GM19099 (cell line): Measurements from ENCODE around the gene BEAN1.

Experiments
- POLR2A ChIP-seq: IDR thresholded peaks from 3 replicates; pipeline ENCODE4 v1.6.1; 2011; ENCODE audit warnings: low read depth; ENCODE audit not compliant: insufficient read length; ENCODE audit errors: extremely low read depth

The BEAN1 gene

DNA sequence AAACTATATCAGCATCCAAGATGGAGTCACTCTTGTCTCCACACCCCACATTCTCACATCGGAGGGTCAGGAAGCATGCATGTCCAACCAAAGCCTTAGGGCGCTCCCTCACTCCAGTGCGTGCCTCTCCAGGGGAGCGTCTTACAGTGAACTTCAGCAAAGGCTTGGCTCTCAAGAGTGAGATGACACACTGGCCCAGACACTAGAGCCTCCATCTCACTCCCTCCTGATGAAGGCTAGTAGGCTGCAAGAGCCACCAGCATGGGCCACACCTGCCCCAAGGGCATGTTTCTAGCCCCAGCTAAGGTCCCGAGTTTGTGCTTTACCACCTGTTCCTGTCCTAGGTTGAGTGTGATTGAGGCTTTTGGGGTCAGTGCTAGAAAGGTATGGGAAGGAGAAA, 40.5 kb downstream of the BEAN1 start:
- no peak for TF ChIP-seq POLR2A

DNA sequence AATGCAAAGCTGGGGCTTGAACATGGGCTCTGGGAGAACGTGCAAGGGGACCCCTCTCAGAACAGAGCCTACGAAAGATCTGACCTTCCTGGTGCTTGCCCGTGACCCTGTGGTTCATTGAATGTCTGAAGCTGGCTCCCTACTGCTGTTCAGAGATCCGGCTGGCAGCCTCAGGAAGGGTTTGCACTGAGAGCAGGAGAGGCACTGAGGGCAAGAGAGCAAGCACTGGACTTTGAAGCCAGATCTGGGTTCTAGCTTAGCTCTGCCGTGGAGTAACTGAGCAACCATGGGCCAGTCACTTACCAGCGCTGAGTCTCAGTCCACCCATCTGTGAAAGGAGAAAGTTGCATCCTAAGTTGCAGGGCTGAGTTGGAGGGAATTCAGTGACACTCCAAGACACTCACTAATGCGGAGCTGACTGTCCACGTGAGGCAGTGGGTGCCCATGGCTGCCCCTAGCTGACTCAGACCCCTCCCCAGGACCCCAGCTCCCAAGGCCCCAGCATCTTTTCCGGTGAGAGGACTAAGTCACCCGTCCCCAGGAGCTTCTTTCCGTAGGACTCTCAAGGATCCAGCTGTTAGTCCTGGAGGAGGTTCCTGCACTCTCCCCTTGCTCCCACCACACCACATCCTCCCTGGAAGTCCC, 41.3 kb downstream of the BEAN1 start:
- TF ChIP-seq POLR2A, result no peak

DNA sequence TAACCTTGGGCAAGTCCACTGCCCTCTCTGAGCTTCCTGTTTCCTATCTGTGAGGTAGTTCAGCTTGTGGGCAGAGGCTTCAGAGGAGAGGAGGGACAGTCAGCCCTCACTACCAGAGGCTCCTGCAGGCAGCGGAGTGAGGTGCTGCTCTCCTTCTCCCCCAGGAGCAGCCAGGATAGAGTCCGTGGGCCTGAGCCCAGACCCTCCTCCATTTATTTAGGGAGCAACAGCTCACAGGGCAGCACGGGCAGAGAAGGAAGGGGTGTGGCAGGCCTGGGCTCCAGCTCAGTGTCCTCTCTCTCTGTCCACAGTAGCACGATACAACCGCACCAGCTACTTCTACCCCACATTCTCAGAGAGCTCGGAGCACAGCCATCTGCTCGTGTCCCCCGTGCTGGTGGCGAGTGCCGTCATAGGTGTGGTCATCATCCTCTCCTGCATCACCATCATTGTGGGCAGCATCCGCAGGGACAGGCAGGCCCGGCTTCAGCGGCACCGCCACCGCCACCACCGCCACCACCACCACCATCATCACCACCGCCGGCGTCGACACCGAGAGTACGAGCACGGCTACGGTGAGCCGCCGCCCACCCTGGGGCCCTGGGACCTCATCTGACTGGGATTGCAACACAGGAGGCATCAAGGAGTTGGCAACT, 42.3 kb downstream of the BEAN1 start:
- no peak for TF ChIP-seq POLR2A

DNA sequence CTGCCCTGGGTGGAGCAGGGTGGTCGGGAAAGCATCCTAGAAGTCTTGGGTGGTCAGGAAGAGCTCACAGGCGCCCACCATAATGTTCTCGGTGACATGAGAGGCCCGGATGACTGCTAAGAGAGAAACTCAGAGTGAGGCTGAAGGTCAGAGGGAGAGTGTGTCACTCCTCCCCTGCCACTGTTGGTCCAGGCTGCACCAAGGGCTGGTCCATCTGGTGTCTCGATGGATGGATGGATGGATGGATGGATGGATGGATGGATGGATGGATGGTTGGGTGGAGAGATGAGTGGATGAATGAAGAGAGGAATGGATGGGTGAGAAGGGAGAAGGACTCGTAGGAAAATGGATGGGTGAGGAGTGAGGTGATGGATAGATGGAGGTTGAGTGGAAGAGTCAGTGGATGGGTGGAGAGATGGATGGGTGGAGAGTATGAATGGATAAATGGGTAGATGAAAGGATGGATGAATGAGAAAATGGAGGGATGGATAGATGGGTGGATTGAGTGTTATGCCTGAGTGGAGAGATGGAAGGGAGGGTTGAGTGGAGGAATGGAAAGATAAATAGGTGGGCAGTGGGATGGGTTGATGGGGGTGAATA, 43.0 kb downstream of the BEAN1 start:
- no peak for TF ChIP-seq POLR2A

DNA sequence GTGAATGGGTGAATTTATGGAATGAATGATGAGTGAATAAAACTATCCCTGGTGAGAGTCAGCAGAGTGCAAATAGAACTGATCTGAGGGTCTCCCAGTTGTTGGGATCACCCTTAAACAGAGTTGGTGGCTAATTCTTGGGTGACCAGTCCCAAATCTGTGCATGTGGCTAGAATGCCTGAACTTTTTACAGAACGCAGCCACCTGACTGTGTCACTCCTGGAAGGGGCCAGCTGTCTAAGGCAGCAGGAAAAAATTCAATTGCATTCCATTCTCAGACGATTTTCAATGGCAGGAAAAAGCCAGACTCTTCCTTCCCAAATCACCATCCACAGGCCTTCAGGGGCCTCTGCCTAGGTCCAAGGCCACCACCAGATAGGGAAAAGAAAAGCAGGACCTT, 43.5 kb downstream of the BEAN1 start:
- TF ChIP-seq POLR2A, result no peak

DNA sequence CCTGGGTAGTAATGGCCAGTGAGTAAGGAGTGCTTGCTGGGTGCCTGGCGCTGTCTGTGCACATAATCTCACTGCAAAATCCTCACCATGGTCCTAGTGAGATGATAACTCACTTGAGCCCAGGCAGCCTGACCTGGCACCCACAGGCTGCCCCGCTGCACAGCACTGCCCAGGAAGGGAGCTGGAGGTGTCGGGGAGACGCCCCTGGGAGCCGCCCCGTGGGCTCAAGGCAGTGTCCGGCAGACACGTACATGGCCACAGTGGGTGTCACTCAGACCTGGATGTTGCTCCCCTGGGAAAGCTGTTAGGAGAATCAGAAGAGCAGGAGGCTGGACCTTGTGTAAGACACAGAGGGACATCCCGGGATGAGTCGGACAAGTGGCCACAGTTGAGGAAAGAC, 44.2 kb downstream of the BEAN1 start:
- TF ChIP-seq POLR2A, result no peak

DNA sequence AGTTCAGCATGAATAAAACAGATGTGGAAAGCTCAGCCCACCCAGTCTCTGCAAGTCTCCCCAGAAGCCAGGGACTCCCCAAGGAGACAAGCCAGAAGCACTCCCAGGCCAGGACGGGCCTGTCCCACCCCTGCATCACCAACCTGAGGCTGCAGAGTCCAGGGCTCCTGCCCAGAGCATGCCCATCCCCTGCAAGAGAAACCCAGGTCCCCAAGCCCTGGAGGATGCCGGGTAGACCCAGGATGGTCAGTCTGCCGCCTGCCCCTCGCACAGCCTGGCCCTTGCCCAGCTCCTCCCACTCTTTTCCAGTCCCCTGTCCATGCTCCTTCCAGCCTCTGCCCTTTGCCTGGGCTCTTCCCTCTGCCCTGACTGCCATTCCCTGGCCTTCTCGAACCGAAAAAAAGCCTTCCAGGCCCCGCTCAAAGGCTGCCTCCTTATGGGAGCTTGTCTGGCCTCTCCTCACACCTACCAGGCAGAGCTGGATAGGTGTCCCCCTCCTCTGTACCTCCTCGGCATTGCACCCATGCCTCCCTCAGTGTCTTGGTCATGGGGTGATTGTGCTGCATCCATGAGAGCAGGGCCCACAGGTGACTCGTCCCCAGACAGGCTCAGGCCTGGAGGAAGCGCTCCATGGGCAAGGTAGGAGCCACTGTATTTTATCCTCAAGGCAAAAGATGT, 44.8 kb downstream of the BEAN1 start:
- TF ChIP-seq POLR2A, result no peak

DNA sequence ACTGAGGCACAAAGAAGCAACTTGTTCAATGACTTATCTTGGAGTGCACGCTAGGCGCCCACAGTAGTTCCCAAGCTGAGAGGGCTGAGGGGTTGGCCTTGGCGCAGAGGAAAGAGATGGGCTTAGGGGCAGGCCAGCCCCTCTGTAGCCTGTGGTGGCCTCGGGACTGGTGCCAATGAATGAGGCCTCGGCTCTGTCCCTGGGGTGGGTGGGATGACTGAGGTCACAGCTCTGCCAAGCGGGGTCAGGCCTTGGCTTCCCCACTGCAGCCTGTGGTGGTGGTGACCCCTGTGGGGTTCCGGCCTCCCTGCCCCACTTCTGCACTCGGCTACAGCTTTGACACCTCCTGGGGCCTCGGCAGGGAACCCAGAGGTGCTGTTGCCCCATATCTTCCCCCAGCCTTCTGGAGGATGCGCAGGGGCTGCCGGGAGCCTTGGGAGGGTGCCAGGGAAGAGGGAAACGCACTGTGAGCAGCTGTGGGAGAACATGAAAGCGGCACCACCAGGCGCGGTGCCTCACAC, 46.0 kb downstream of the BEAN1 start:
- TF ChIP-seq POLR2A, result no peak

DNA sequence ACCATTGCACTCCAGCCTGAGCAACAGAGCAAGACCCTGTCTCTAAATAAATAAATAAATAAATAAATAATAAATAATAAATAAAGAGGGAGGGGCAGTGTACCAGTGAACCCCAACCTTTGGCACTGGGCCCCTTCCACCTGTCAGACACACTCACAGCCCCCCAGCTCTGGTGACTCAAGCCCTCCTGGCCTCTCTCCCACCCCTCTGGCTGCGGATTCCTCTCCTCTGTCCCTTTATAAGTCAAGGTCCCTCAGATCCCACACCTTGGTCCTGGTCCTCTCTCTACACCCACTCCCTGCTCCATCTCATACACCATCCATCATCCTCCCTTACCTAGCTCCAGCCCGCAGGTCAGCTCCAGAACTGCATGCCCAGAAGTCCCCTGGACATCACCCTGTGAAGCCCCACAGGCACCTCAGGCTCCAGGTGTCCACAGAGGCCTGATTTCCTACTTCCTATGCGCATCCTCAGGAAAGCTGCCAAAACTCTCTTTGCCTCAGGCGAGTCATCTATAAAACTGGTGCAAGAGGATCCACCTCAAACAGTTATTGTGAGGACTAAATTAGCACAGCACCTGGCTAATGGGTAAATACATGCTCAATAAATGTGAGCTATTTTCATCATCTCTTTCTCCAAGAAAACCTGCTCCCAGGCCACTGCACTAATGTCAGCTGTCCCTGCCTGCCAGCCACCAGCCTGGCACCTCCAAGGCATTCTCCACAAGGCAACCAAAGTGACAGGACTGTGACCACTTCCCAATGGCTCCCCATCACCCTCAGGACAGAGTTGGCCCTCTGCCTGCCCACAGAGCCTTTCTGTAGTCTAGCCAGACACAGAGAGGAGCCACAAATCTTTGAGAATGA, 46.8 kb downstream of the BEAN1 start:
- no peak for TF ChIP-seq POLR2A

DNA sequence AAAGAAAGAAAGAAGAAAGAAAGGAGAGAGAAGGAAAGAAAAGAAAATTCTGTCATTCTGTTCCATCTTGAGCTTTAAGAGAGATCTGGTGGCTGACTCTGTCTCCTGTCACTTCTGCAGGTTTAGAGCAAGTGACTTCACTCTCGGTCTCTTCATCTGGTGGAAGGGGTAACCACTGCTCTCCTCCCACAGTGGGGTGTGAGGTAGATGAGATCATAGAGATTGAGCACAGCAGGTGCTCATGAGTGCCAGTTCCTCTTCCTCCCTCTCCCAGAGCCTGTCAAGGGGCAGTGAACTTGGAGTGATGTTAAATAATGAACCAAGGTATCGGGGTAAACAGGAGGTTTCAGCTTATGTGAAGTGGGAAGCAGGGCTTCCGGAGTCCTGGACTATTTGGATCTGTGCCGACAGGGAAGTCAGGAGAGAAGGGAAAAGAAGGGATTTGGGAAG, 47.7 kb downstream of the BEAN1 start:
- TF ChIP-seq POLR2A, result no peak

DNA sequence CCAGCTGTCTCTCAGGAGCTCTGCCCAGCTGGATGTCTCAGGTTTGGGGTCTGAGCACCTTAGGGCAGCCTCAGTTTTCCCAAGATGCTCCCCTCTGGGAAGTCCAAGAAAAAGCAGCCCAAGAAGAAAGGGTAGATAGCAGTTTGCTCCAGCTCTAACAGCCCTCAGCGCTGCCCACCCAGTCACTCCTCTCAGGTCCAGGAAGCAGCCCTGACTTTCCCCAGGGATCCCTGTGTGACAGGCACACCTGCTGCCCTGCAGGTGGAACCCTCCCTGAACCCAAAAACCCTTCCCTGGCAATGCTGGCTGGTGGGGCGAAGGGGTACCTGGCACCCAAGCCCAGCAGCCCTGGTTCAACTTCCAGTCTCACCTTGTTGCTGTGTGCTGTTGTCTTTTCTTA, 48.1 kb downstream of the BEAN1 start:
- TF ChIP-seq POLR2A, result no peak

DNA sequence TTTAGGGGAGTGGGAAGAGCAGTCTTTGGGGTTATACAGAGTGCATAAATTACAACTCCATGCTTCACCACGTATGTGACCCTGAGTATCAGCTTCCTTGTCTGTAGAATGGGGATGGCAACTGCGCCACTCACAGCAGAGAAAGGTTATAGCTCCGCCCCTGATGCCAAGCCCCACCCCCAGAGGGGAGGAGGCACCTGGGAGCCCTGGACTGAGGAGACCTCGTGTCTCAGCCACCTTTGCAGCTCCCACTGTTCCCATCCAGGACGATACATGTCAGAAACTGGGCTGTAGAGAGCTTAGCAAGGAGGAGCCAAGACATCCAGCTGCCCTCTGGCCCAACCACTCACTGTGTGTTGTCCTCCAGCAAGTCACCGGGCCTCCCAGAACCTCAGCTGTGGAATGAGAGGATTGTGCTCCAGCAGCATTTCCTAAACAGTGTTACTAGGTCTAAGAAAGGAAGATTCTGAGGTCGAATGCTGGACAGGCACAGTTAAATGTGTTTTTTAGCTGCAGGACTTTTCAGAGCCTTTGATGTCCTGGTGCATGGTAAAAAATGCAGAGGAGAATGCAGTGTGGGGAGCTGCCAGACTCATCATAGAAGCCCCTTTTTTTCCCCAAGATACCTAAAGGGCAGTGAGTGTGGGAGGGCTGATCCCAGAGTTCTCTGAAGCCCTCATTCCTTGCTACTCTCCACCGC, 49.4 kb downstream of the BEAN1 start:
- TF ChIP-seq POLR2A, result no peak

DNA sequence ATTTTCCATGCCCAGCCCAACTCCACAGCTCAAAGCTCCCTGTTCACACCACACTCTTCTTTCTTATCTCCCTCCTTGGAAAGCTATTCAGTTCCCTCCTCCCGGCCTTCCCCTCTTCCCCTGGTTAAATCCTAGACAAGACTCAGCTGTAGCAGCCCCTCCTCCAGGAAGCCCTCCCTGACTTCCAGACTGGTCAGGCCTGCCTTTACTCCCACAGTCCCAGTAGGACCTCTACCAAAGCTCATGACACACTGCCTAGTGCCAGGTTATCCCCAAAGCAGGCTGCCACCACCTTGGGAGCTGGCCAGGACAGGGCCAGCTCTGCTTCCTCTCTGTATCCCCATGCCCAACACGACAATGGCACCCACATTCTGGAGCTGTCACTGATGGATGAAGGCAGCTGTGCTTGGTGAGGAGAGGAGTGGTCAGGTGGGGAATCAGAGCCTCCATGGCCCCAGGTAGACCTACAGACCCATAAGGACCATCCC, 50.0 kb downstream of the BEAN1 start:
- TF ChIP-seq POLR2A, result no peak

DNA sequence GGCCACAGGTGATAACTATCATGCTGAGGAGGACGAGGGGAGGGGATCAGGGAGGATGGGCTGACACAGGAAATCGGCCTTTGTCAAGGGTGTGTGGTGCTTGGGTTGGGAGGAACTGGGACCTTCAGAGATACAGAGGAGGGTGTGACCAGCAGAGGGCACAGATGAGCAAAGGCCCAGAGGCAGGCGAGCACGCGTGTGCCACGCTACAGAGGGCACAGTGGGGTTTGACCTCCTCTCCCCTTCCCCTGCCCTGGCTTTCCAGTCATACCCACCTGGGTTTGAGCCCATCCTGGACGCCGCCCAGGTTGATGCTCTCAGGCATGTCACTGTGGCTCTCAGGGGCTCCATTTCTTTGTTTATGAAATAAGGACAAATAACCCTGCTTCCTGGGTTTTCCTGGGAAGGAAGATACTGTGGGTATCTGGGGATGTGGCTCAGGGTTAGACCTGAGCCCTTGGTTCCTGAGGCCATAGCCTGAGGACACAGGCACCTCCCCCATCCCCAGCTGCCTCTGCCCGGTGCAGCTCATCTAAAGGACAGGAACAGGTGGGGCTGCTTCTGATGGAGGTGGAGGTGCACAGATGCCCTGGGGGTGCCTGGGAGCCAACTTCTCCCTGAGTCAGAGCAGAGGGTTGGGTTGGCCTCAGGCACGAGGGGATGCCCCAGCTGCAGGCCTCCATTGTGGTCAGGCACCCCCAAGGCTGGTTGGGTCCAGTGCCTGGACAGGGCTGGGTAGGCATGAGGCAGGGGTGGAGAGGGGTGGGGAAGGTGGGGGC, 51.8 kb downstream of the BEAN1 start:
- TF ChIP-seq POLR2A, result no peak
